Right ventricle myocardium inferior (tissue), 1 donor: ENCODE data around the gene DGCR2. TPM values are rescaled to one million over a fixed set of nuclear protein-coding genes. Genes with fewer than 3 reads are reported as not detected.
"Not testable (repeated sequence)": the region's sequence is repeated elsewhere in the genome, so short reads cannot be mapped to it uniquely, and the experiment has no call there.

Source experiments
- ATAC-seq: fragments of 200-7000 bp; cut with Tn5 transposase; one replicate; pipeline ENCODE4 v1.9.1; 2020; ENCODE audit warnings: mild to moderate bottlenecking, moderate library complexity
- DNase-seq: peaks from one replicate; pipeline ENCODE4 v3.0.0; 2021; ENCODE audit errors: missing footprints
- intact Hi-C: fragments of 100-400 bp; cut with DNase I; formaldehyde crosslinking; loops from one replicate; pipeline ENCODE4 v1.11.0; 2022
- total RNA-seq: library from RNA; stranded (reverse); fragmentation: NEBNext Ultra II Directional; extraction: Animal tissue kit (Norgen Biotek cat#: 25700); gene quantifications from one replicate; pipeline ENCODE4 v1.2.1, GENCODE V29; 2021
- donor health status: DM: no; HTN: yes; CAD: no; lungs with severe emphysema.

Gene DGCR2
- total RNA-seq, 1 donor from 2014 or later, result 29.9 TPM

DNA sequence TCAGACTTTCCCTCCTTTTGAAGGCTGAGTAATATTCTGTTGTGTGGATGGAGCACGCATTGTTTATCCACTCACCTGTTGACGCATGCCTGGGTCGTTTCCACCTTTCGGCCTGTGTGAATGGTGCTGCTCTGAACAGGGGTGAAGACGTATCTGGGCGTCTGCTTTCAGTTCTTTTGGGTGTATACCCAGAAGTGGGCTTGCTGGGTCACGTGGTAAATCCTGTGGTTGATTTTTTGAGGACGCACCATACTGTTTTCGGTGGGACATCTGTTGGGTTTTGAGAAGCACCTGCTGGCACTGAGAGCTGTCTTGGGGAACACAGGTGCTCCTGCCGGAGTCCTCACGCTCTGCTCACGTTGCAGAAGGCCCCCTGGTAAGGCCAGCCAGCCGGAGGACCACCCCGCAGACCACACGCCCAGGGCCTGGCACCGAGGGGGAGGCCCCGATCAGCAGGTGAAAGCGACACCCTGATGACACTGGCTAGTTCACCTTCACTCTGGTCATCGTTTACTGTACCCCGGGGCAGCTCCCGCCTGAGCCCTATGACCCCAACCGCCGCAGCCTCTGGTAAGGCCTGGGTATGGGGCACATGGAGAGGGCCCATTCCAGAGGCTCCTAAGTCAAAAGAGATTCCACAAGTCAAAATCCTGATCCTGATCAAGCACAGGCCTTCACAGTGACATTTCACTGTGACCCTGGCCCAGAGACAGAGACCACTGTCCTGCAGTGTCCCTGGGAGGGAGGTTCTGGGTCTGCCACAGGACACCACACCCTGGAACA is 131.7 kb downstream of the DGCR2 start:
- intact Hi-C loops, result no loop called here
- DNase-seq, result no peak
- no peak for ATAC-seq

- DNase-seq, result no peak
- intact Hi-C loops, result no loop called here
- no peak for ATAC-seq
Observed at GRCh38 chr22:18988958-18989357, 133.3 kb downstream of the DGCR2 start.

DNA sequence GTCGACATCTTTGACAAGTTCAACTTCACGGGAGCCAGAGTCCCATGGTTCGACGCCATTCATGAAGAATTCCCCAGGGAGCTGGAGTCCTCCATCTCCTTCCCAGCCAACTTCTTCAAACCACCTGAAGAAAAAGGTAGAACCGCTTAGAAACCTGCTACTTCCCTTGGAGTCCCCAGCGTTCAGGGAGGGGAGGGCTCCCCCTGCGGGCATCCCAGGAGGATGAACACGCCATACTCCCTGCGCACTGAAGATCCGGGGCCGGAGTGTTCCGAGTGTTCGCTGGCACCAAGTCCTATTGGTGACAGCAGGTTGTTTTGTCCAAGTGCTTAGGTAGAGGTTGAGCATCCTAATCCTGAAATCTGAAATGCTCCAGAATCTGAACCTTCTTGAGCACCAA is 134.4 kb downstream of the DGCR2 start:
- no peak for DNase-seq
- intact Hi-C loops, result no loop called here
- no peak for ATAC-seq

DNA sequence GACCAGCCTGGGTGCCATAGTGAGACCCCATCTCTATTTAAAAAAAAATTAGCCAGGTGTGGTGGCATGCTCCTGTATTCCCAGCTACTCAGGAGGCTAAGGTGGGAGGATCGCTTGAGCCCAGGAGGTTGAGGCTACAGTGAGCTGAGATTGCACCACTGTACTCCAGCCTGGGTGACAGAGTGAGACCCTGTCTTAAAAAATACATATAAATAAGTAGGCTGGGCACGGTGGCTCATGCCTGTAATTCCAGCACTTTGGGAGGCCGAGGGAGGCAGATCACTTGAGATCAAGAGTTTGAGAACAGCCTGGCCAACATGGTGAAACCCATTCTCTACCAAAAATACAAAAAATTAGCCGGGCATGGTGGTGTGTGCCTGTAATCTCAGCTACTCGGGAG is 135.1 kb downstream of the DGCR2 start:
- DNase-seq, intact Hi-C loops, ATAC-seq: not testable (repeated sequence)

Other genes with a start within 250 kb of the DGCR2 start
- gene DGCR6, start 216.1 kb downstream of the DGCR2 start, total RNA-seq, result 8.0 TPM
- gene PRODH, start 186.1 kb downstream of the DGCR2 start, total RNA-seq, result 7.4 TPM
- gene TSSK2, start 8.9 kb upstream of the DGCR2 start, total RNA-seq, result not detected
- 8.8 TPM for gene ESS2, start 22.2 kb upstream of the DGCR2 start, total RNA-seq
- not detected for gene GSC2, start 27.9 kb upstream of the DGCR2 start, total RNA-seq
- 28.7 TPM for gene SLC25A1, start 56.3 kb upstream of the DGCR2 start, total RNA-seq
- gene CLTCL1, start 169.3 kb upstream of the DGCR2 start, total RNA-seq, result 8.3 TPM